Activated B cell treated with CpG ODN at 0.5 μM for 24 hours (primary cell): ENCODE results near the gene ODF2. TPM values are rescaled to one million over a fixed set of nuclear protein-coding genes. Genes with fewer than 3 reads are reported as not detected.

ENCODE experiments used
- ATAC-seq: fragments of 200-7000 bp; cut with Tn5 transposase; one replicate; pipeline ENCODE4 v1.10.0; 2021; ENCODE audit warnings: low read depth, mild to moderate bottlenecking, moderate library complexity
- CTCF ChIA-PET: fragments of 350-600 bp; sonication (Branson Sonifier 250); formaldehyde crosslinking; loops from one replicate; lab custom pipeline; 2021; ENCODE audit warnings: antibody characterized with exemption; lab: Charles Lee
- POLR2A ChIA-PET: fragments of 350-600 bp; sonication (Branson Sonifier 250); formaldehyde crosslinking; loops from one replicate; lab custom pipeline; 2021; ENCODE audit warnings: antibody characterized with exemption; lab: Charles Lee
- DNase-seq: peaks from one replicate; pipeline ENCODE4 v3.0.0; 2022
- H3K27ac Mint-ChIP-seq: one replicate; pipeline ENCODE4 v1.8.0; 2020; ENCODE audit warnings: mixed read lengths
- H3K27me3 Mint-ChIP-seq: one replicate; pipeline ENCODE4 v1.8.0; 2021; ENCODE audit warnings: mixed read lengths
- H3K36me3 Mint-ChIP-seq: one replicate; pipeline ENCODE4 v1.8.0; 2021; ENCODE audit warnings: low read depth, mixed read lengths
- H3K4me1 Mint-ChIP-seq: one replicate; pipeline ENCODE4 v1.8.0; 2021; ENCODE audit warnings: mixed read lengths
- H3K4me3 Mint-ChIP-seq: one replicate; pipeline ENCODE4 v1.8.0; 2020; ENCODE audit warnings: mild to moderate bottlenecking, mixed read lengths
- H3K9me3 Mint-ChIP-seq: one replicate; pipeline ENCODE4 v1.8.0; 2020; ENCODE audit warnings: mixed read lengths
- CTCF ChIP-seq: fragments of 200-600 bp; IDR thresholded peaks from one replicate; pipeline ENCODE4 v1.8.0; 2022; ENCODE audit warnings: antibody characterized with exemption, mild to moderate bottlenecking
- intact Hi-C: fragments of 100-400 bp; cut with micrococcal nuclease; formaldehyde crosslinking; loops from one replicate; pipeline ENCODE4 v1.15.1; 2024
- total RNA-seq: library from RNA; stranded (reverse); gene quantifications from 2 replicates; pipeline ENCODE4 v1.2.3, GENCODE V29; 2022

Gene ODF2
- total RNA-seq, 1 donor from 2014 or later = 45.7 TPM

- peaks cover 66% of the 10 kb centered on the region for H3K36me3 Mint-ChIP-seq
- CTCF ChIA-PET = interaction anchor here (0.6 kb wide), 1 partner anchor 55 kb away, joined by 3 read pairs; no protein-coding TSS in a partner anchor
Measured at GRCh38 chr9:128532581-128532980, 76.8 kb downstream of the ODF2 start.

GRCh38 chr9:128540634-128541360, 85.0 kb downstream of the ODF2 start:
- H3K27ac Mint-ChIP-seq = no peak overlapping the region
- no peak for ATAC-seq
- POLR2A ChIA-PET = interaction anchor here (0.6 to 1.0 kb wide), 2 partner anchors 9 to 12 kb away, joined by 4 read pairs; partner anchors contain the start of gene SPTAN1
- no peaks in the 10 kb centered on the region for H3K27me3 Mint-ChIP-seq
- H3K4me1 Mint-ChIP-seq = no peaks in the 10 kb centered on the region
- CTCF ChIA-PET = no interaction called here
- no peak for TF ChIP-seq CTCF
- intact Hi-C loops = no loop called here
- H3K9me3 Mint-ChIP-seq = no peaks in the 10 kb centered on the region
- no peak for DNase-seq
- peaks cover 69% of the 10 kb centered on the region for H3K36me3 Mint-ChIP-seq
- H3K4me3 Mint-ChIP-seq = no peak overlapping the region

More at GRCh38 chr9:128532581-128532980, 76.8 kb downstream of the ODF2 start:
- POLR2A ChIA-PET = no interaction called here
- Mint-ChIP-seq H3K27ac (no peak overlapping the region), H3K9me3 (no peaks in the 10 kb centered on the region), H3K27me3 (no peaks in the 10 kb centered on the region), H3K4me3 (no peak overlapping the region), H3K4me1 (no peaks in the 10 kb centered on the region)
- intact Hi-C loops = no loop called here
- ATAC-seq = peak; percentile 25
- no peak for DNase-seq
- TF ChIP-seq CTCF = no peak

- ChIA-PET CTCF (interaction anchor here (0.6 kb wide), 1 partner anchor 317 kb away, joined by 3 read pairs; no protein-coding TSS in a partner anchor), POLR2A (no interaction called here)
- Mint-ChIP-seq H3K4me1 (peaks cover 2% of the 10 kb centered on the region), H3K4me3 (no peak overlapping the region), H3K27me3 (no peaks in the 10 kb centered on the region), H3K27ac (no peak overlapping the region), H3K36me3 (peaks cover 17% of the 10 kb centered on the region), H3K9me3 (no peaks in the 10 kb centered on the region)
- no peak for TF ChIP-seq CTCF
- no peak for DNase-seq
- intact Hi-C loops = no loop called here
- no peak for ATAC-seq
Measured at GRCh38 chr9:128546504-128546903, 90.7 kb downstream of the ODF2 start.

GRCh38 chr9:128548876-128549275, 93.1 kb downstream of the ODF2 start:
- no peaks in the 10 kb centered on the region for H3K9me3 Mint-ChIP-seq
- ChIA-PET POLR2A (no interaction called here), CTCF (no interaction called here)
- ATAC-seq (no peak), DNase-seq (no peak)
- TF ChIP-seq CTCF = no peak
- no peak overlapping the region for H3K4me3 Mint-ChIP-seq
- no peaks in the 10 kb centered on the region for H3K27me3 Mint-ChIP-seq
- peaks cover 6% of the 10 kb centered on the region for H3K4me1 Mint-ChIP-seq
- peaks cover 1% of the 10 kb centered on the region for H3K36me3 Mint-ChIP-seq
- intact Hi-C loops = no loop called here
- no peak overlapping the region for H3K27ac Mint-ChIP-seq

GRCh38 chr9:128550226-128550625, 94.4 kb downstream of the ODF2 start:
- TF ChIP-seq CTCF = no peak
- ChIA-PET CTCF (no interaction called here), POLR2A (interaction anchor here (1.2 to 1.5 kb wide), 2 partner anchors 9 to 42 kb away, joined by 3 to 4 read pairs; no protein-coding TSS in a partner anchor)
- intact Hi-C loops = loop anchor here (10.0 kb wide), 1 partner anchor 275 kb away; the partner anchor contains the start of genes GOLGA2 and SWI5
- Mint-ChIP-seq H3K9me3 (no peaks in the 10 kb centered on the region), H3K4me3 (peak overlapping the region; percentile 5), H3K27ac (no peak overlapping the region), H3K27me3 (no peaks in the 10 kb centered on the region), H3K4me1 (peaks cover 6% of the 10 kb centered on the region), H3K36me3 (no peaks in the 10 kb centered on the region)
- ATAC-seq (no peak), DNase-seq (no peak)
